GM19438 (cell line): ENCODE data around the gene CTAGE4.
"Not testable (repeated sequence)": the region's sequence is repeated elsewhere in the genome, so short reads cannot be mapped to it uniquely, and the experiment has no call there.

ENCODE experiments used
- ATAC-seq: cut with Tn5 transposase; IDR thresholded peaks from one replicate; pipeline ENCODE4 v1.9.1; 2021; ENCODE audit warnings: low read depth; ENCODE audit not compliant: unreplicated experiment

CTAGE4 gene, protein sequence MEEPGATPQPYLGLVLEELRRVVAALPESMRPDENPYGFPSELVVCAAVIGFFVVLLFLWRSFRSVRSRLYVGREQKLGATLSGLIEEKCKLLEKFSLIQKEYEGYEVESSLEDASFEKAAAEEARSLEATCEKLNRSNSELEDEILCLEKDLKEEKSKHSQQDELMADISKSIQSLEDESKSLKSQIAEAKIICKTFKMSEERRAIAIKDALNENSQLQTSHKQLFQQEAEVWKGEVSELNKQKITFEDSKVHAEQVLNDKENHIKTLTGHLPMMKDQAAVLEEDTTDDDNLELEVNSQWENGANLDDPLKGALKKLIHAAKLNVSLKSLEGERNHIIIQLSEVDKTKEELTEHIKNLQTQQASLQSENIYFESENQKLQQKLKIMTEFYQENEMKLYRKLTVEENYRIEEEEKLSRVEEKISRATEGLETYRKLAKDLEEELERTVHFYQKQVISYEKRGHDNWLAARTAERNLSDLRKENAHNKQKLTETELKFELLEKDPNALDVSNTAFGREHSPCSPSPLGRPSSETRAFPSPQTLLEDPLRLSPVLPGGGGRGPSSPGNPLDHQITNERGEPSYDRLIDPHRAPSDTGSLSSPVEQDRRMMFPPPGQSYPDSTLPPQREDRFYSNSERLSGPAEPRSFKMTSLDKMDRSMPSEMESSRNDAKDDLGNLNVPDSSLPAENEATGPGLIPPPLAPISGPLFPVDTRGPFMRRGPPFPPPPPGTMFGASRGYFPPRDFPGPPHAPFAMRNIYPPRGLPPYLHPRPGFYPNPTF

DNA sequence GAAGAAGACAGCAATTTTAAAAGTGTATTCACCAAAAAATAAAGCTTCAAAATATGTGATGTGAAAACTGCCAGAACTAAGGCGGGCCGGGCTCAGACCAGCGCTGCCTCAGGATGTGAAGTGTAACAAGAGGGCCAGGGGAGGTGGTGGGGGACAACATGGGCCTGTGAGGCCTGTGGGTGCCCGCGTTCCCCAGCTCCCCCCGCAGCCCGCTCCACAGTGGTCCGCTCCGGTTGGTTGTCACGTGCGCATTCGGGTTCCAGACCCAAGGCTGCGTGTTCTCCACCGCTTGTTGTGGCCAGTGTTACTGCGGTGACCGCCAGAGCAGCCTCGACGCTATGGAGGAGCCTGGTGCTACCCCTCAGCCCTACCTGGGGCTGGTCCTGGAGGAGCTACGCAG is at the start of gene CTAGE4:
CTAGE4 (plus strand) TSS at position 301 of the 400 bp plus-strand sequence; CDS start at position 339, 38 bp downstream.
- not testable (repeated sequence) for ATAC-seq

DNA sequence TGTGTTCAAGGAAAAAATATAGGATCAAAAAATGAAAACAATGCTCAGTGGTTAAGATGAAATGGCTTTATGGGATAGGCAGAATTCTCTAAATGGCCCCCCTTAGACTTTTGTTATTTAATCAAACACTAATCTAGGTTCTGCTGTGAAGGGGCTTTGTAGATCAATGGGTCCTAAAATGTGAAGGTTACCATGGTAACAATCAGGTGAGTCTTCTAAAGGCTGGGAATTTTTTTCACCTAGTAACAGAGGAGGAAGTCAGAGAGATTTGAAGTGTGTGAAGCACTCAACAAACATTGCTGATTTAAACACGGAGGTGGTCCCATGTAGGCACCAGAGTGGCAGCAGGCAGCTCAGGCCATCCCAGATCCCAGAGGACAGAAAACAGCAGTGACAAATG is 49.1 kb upstream of the CTAGE4 start:
- ATAC-seq = no peak

DNA sequence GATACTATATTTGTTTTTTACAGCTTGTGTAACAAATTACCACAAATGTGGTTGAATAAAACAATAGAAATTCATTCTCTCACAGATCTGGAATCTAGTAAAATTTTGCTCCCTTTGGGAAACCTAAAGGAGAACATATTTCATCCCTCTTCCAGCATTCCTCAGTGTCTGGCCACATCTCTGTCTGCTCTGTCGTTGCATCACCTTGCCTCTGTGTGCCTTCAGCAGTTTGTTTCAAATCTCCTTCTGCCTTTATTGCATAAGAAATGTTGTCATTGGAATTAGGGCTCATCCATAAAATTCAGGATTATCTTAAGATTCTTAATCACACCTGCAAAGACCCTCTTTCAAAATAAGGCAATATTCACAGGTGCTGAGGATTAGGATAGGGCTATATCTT is 45.8 kb upstream of the CTAGE4 start:
- ATAC-seq = no peak

DNA sequence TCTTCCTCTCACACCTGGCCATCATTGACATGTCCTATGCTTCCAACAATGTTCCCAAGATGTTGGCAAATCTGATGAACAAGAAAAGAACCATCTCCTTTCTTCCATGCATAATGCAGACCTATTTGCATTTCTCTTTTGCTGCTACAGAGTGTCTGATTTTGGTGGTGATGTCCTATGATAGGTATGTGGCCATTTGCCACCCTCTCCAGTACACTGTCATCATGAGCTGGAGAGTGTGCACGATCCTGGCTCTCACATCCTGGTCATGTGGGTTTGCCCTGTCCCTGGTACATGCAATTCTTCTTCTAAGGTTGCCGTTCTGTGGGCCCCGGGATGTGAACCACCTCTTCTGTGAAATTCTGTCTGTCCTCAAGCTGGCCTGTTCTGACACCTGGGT is 41.1 kb upstream of the CTAGE4 start:
- ATAC-seq = no peak

DNA sequence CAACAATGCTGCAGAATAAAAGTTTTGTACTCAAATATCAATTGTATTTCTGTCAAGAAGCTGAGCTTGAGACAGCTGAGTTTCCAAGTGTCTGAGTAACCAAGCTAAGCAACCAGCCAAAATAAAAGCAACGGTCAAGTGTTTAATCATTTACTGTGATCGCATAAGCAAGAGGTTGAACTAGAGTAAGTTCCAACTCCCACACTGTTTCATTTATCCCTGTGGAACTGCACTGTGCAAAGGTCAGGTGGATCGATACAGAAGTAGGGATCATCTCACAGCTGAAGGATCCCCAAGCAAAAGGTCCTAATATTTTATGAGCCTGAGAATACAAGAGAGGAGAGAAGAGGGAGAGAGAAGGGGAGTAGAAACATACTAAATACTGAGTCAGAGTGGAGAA is 38.8 kb upstream of the CTAGE4 start:
- ATAC-seq = no peak

DNA sequence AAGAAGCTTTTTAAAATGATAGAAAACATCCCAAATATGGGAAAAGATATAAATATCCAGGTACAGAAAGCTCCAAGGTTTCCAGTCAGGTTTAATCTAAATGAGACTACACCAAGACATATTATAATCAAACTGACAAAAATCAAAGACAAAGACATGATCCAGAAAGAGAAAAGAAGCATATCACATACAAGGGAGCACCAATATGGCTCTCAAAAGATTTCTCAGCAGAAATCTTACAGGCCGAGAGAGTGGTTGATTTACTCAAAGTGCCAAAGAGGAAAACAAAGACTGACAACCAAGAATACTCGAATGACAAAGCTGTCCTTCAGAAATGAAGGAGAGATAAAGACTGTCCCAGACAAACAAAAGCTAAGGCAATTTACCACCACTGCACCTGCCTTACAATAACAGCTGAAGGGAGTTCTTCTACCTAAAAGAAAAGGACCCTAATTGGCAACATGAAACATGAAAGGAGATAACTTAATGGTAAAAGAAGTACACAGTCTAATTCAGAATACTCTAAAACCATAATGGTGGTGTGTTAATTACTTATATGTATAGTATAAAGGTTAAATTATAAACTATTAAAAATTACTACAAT is 34.9 kb upstream of the CTAGE4 start:
- ATAC-seq = no peak

DNA sequence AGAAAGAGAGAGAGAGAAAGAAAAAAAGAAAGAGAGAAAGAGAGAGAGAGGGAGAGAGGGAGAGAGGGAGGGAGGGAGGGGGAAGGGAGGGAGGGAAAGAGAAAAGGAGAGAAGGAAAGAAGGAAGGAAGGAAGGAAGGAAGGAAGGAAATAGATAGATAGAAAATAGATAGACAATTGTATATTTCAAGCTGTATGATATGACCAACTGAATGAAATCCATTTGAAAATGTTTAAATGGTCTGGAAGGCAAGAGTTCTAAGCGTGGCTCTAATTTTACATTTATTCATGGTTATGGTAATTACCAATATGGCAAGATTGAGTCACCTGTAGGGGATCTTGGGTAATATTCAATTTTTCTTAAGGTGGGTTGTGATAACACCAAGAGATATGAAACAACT is 24.4 kb upstream of the CTAGE4 start:
- no peak for ATAC-seq

DNA sequence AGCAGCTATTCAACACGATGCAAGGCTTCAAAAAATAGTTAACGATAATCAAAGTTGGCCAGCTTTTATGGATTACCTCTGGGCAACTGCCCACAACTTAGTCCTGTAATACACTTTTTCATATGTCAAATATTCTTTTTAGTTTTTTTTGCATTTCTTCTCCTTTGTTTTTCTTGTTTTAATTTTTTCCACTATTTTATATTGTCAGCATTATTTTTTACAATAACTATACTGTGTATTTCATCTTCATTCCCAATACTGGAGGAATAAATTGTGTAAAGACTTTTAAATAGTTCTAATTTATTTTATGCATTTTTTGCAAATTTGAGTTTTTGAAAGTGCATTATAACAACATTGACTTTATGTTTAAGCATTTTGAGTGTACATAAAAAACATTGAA is 18.5 kb upstream of the CTAGE4 start:
- ATAC-seq = no peak

DNA sequence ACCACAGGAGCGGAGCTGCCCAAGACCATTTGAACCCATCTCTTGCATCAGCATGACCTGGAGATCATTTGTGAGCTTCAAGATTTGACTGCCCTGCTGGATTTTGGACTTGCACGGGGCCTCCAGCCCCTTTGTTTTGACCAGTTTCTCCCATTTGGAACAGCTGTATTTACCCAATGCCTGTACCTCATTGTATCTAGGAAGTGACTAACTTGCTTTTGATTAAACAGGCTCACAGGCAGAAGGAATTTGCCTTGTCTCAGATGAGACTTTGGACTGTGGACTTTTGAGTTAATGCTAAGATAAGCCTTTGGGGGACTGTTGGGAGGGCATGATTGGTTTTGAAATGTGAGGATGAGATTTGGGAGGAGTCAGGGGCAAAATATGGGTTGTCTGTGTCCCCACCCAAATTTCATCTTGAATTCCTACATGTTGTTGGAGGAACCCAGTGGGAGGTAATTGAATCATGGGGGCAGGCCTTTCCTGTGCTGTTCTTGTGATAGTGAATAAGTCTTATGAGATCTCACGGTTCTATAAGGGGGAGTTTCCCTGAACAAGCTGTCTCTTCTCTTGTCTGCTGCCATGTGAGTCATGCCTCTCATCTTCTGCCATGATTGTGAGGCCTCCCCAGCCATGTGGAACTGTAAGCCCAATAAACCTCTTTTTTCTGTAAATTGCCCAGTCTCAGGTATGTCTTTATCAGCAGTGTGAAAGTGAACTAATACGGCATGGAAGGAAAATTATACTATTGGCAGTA is 11.5 kb upstream of the CTAGE4 start:
- ATAC-seq = not testable (repeated sequence)

DNA sequence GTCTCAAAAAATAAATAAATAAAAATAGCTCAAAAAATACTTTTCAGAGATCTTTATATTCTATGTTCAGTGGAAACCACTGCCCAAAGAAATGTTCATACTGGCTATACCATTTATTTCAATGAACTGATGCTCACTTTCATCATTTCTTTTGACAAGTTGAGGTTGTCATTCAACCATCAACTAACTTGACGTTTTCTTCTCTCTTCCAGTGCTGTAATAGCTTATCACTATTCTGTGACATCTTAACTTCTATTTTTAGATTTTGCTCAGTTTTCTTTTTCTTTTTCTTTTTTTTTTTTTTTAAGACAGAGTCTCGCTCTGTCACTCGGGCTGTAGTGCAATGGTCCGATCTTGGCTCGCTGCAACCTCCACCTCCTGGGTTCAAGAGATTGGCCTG is 8.7 kb upstream of the CTAGE4 start:
- ATAC-seq = no peak

DNA sequence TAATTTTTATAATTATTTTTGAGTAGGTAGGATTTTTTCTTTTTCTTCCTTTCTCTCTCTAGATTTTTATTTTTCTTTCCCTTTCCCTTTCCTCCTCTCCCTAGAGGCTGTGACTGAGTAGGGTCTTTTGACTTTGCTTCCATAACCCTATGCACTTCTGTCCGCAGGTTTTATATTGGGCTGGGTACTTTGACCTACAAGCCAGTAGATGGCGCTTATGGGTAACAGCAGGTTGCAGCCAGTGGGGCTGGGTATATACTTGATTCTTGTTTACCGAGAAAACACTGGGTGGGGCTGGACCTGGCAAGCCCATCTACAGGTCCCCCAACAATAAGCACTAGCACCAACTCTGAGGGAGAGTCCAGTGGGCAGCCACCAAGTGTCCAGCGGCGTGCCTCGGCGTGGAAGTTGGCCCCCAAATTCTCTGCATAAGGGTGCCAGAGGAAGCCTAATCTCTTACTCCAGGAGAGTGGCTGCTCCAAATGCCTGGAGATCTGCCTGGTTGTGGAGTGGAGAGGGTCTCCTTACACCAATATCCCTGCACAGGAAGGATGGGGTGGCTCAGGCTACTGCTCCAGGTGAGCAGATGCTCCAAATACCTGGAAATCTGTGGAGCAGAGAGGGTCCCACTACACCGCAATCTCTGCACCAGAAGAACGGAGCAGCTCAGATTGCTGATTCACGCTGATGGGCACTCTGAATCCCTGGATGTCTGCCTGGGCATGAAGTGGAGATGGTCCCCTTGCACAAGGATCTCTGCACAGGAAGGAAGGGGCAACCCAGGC is 4.7 kb upstream of the CTAGE4 start:
- ATAC-seq = peak; percentile 86

DNA sequence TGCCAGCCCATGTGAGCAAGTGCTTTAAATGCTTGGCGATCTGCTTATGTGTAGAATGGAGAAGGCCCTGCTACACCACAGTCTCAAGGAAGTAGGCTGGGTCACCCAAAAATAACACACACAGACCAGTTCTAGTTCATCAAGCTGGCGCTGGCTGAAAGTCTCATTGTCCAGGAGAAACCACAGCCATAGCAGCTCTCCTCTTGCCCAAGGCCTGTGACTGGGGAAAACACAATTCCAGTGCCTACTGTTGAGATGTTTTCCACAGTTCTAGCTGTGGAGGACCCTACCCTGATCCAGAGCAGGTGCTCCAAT is 4.1 kb upstream of the CTAGE4 start:
- not testable (repeated sequence) for ATAC-seq

DNA sequence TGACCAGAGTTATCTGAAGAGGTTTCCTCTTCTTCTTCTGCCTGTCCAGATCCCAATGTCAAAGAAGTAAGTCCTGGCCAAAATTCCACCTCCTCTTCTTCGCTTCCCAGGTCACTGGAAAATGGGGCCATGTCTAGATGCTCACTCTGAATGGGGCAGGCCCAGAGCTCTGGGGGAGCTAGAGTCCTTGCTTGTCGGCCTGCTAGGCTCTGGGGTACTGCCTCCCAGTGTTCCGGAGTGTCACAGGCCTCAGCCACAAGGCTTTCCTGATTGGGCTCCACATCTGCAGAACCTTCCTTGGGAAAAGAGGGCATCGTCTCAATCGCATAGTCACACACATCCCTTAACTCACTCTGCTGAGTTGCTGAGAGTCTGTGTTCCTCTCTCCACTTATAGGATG is 4.6 kb downstream of the CTAGE4 start:
- ATAC-seq = not testable (repeated sequence)

DNA sequence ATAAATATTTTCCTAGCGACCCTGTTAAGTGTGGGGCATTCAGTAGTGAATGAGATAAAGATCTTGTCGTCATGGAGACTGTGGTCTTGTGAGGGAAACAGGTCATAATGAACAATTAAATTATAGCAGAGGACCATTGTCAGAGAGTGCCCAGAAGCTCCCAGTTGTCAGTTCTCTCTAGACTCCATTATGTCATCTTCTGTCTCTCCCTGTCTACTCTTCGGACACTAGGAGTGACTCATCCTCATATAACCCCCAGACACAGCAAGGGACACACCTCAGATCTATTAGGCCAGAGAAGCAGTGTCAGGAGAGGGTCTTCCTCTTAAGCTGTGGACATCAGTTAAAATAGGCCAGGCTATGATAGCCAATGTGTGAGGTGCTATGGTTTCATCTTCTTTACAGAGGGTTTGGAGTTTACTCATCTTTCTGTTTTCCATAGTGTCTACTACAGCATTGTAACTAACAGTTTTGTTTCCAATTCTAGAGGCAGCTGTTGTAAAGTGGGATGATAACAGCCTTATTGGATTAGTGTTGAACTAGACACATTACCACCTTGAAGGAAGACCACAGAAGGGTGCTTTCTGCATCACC is 5.4 kb downstream of the CTAGE4 start:
- not testable (repeated sequence) for ATAC-seq

DNA sequence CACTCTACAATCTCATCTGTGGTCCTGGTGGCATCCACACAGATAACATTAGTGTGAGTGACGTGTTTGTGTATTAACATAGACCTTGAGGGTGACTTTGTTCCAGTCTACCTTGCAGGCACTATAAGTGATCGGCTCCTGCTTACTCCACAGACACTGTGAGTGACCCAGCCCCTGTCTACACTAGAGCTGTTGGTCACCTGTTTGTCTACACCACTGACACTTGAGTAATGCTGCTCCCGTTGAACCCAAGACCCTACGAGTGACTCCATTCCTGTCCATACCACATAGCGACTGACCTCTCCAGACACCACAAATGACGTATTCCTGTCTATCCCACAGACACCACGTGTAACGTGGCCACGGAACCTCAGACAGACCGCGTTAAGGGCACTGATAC is 10.5 kb downstream of the CTAGE4 start:
- not testable (repeated sequence) for ATAC-seq

DNA sequence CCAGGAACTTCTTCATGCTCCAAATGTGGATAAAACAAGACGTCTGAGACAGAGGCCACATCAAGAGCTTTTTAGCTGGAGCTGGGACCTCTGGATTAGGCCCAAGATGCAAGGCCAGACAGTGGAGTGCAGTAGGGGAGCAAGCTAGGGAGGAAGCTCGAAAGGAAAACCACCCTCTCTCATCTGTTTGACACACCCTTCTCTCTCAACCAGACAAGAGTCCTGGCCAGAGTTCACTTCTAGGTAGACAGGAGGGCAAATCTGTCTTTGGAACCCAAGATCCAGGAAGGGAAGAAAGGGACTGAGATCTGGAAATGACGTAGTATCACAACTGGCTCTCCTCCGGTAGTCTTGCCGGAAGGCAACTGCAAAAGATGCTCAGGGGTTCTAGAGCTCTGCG is 11.2 kb downstream of the CTAGE4 start:
- not testable (repeated sequence) for ATAC-seq

DNA sequence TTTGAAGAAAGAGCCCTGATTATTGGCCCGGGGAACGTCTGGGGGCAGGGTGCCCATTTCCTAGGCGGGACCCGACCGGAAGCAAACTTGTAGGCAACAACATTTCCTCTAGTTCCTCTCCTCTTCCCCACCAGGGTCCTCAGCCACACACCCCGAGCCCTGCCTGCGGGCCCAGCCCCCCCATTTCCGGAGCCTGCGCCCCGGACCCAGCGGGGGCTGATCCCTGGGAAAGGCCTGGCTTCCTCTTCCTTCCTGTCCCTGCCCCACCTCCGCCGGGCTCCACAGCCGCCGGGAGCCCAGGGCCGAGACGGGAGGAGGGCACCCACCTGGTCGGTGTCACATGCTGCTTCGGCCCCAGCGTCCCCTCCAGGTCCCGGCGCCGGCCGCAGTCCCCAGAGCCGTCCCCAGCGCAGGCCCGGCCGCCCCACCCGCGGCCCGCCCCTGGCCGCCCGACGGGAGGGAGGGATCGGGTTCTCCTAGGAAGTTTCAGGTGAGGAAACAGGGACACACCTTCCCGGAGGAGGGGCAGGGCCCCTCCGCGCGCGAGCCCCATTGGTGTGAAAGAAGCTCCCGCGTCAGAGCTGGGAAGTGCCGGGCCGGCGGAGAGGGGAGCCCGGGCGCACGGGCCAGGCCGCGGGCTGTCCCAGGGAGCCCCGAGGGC is 12.1 kb downstream of the CTAGE4 start, which contains the start of gene ARHGEF35:
ARHGEF35 (minus strand) TSS at position 622 of the 661 bp plus-strand sequence. CDS start 7,450 bp downstream, outside the sequence.
- peak; percentile 56 for ATAC-seq

DNA sequence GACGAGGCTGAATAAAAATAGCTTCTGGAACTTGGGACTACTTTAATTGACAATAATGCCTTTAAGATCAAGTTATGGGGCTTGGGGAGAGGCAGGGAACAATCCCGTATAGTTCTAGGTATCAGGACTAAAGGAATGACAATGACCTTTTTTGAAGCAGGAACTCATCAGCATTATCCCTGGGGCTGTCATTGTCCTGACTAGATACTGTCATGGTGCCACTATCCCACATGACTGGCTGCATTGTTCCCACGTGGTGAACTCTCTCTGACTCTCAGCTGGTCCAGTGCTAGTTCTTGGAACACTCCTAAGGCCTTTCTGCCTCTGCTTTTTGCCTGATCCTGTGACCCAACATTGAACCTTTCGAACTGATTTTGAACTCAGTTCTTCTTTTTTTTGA is 15.7 kb downstream of the CTAGE4 start:
- ATAC-seq = not testable (repeated sequence)

DNA sequence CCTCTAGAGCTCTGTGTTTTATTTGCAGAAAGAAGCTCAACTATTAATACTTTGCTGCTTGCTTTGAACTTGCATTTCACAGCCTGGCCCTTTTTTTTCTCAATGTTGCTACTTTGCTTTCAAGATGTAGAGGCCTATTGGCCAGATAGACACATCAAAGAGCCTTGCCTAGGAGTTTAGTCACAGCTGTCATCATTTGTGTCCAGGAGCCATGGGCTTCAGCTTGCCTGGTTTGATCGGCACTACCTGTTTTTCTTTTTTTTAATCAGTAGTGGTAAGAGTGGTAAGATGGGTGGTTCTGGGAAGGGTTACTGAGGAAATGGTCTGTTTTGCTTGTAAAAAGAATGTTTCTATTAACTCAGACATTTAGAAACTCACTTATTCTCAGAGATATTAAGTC is 18.7 kb downstream of the CTAGE4 start:
- ATAC-seq = not testable (repeated sequence)
